Measurements from ENCODE around the gene TIMM10.

TIMM10 gene

GRCh38 chr11:57484141-57484710 is 46.3 kb downstream of the TIMM10 start:
- no peak for DNase-seq (ENCODE audit: low read depth in 2 of 2)

GRCh38 chr11:57483562-57483918 is 47.0 kb downstream of the TIMM10 start:
- no peak for DNase-seq (ENCODE audit: low read depth in 2 of 2)

- peak; percentile 52 to 62 for DNase-seq (ENCODE audit: low read depth in 2 of 2)
These were observed 47.6 kb downstream of the TIMM10 start for GRCh38 chr11:57482782-57483561.

GRCh38 chr11:57481915-57482781 is 48.4 kb downstream of the TIMM10 start:
- DNase-seq (ENCODE audit: low read depth in 2 of 2): no peak

GRCh38 chr11:57481315-57481714 is 49.2 kb downstream of the TIMM10 start:
- DNase-seq (ENCODE audit: low read depth in 2 of 2): no peak

GRCh38 chr11:57480409-57481137 is 50.0 kb downstream of the TIMM10 start:
- peak; percentile 37 to 75 for DNase-seq (ENCODE audit: low read depth in 2 of 2)

GRCh38 chr11:57479911-57480310 is 50.6 kb downstream of the TIMM10 start:
- no peak for DNase-seq (ENCODE audit: low read depth in 2 of 2)

GRCh38 chr11:57479021-57479663 is 51.4 kb downstream of the TIMM10 start:
- DNase-seq (ENCODE audit: low read depth in 2 of 2): no peak

Measured in stimulated activated CD4-positive, alpha-beta T cell treated with anti-CD3 and anti-CD28 coated beads, Interleukin-12 subunit alpha, Interleukin-12 subunit beta, amount 100 ng/mL, for 24 hours (primary cell).